SU-DHL-6 (cell line): ENCODE measurements around the gene CLIC6.

Experiments used
- EZH2phosphoT487 ChIP-seq: fragments of 200-600 bp; sonication (generic), shearing (Covaris generic); conservative IDR thresholded peaks from 2 replicates; pipeline ENCODE4 v1.6.1; 2018; ENCODE audit warnings: mild to moderate bottlenecking, antibody characterized with exemption, low read length, moderate library complexity, mixed read lengths
- TF ChIP-seq, protein P1 (sequence below): fragments of 200-600 bp; sonication (generic); IDR thresholded peaks from one replicate; pipeline ENCODE4 v1.5.1; 2017; ENCODE audit warnings: antibody characterized with exemption, mild to moderate bottlenecking, low read length, moderate library complexity; ENCODE audit not compliant: insufficient read depth, poor library complexity, severe bottlenecking

DNA sequence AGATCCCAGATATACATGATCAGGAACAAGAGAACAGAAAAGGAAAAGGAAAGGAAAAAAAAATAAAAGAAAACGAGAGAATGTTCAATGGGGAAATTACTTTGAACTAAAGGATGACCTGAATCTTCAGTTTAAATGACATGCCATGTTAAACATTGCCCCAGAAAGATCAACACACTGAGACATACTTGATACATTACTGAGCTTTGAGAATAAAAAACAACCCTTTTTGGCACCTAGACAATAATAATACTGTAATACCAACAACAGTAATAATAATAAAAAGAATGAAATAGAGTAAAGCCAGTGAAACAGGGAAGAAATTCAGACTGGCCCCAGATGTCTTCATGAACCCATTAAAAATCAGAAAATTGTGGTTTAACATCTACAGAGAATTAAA is 44.8 kb downstream of the CLIC6 start:
- TF ChIP-seq, protein P1, sequence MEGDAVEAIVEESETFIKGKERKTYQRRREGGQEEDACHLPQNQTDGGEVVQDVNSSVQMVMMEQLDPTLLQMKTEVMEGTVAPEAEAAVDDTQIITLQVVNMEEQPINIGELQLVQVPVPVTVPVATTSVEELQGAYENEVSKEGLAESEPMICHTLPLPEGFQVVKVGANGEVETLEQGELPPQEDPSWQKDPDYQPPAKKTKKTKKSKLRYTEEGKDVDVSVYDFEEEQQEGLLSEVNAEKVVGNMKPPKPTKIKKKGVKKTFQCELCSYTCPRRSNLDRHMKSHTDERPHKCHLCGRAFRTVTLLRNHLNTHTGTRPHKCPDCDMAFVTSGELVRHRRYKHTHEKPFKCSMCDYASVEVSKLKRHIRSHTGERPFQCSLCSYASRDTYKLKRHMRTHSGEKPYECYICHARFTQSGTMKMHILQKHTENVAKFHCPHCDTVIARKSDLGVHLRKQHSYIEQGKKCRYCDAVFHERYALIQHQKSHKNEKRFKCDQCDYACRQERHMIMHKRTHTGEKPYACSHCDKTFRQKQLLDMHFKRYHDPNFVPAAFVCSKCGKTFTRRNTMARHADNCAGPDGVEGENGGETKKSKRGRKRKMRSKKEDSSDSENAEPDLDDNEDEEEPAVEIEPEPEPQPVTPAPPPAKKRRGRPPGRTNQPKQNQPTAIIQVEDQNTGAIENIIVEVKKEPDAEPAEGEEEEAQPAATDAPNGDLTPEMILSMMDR: no peak
- TF ChIP-seq EZH2phosphoT487: no peak
